ENCODE data around the gene DYNLT2. TPM values are rescaled to one million over a fixed set of nuclear protein-coding genes. Genes with fewer than 3 reads are reported as not detected.

Gene DYNLT2
- total RNA-seq, 1 experiment from 2014 or later, result 2.1 TPM

- no peaks in the 10 kb centered on the region for H3K4me1 ChIP-seq (ENCODE audit: control insufficient read depth, insufficient read depth, low read length)
- ATAC-seq (no peak), DNase-seq (ENCODE audit: low read depth, low spot score) (no peak)
- TF ChIP-seq CTCF (IDR thresholded peaks at IDR 0.05) (no peak), TCF7L2 (IDR thresholded peaks at IDR 0.05; ENCODE audit: low read depth, low read length) (no peak), POLR2AphosphoS5 (IDR thresholded peaks at IDR 0.05; ENCODE audit: low read depth, low read length) (no peak), REST (IDR thresholded peaks at IDR 0.05; ENCODE audit: insufficient read depth in 1 of 2, low read depth in 2 of 2, low read length in 1 of 2) (no peak), SIN3A (IDR thresholded peaks at IDR 0.05; ENCODE audit: borderline replicate concordance, insufficient read depth, low read depth, low read length) (no peak)
- H3K27me3 ChIP-seq (ENCODE audit: control insufficient read depth, insufficient read depth, low read length), result no peaks in the 10 kb centered on the region
- CTCF ChIA-PET, result no interaction called here
- intact Hi-C loops (cut with micrococcal nuclease; ENCODE audit: unreplicated experiment) (no loop called here), in situ Hi-C loops (cut with HindIII; ENCODE audit: low pct_unique_long_range_greater_than_20kb, low sequenced_read_pairs) (no loop called here)
- no peaks in the 10 kb centered on the region for H3K36me3 ChIP-seq (ENCODE audit: control insufficient read depth, insufficient read depth, low read length)
- POLR2A ChIA-PET, result no interaction called here
- H3K27ac ChIP-seq (ENCODE audit: low read length), result no peak overlapping the region
- H3K4me3 ChIP-seq (ENCODE audit: low read depth in 2 of 2, low read length in 2 of 2), result no peak overlapping the region
- no TSS peak for BruUV-seq (replicated peaks)
- no peaks in the 10 kb centered on the region for H3K9me3 ChIP-seq (ENCODE audit: control insufficient read depth, insufficient read depth, low read depth, low read length)
Measured at GRCh38 chr6:169738976-169739529, 12.3 kb downstream of the DYNLT2 start.

GRCh38 chr6:169738204-169738975, 13.0 kb downstream of the DYNLT2 start:
- ATAC-seq (no peak), DNase-seq (ENCODE audit: low read depth, low spot score) (no peak)
- H3K36me3 ChIP-seq (ENCODE audit: control insufficient read depth, insufficient read depth, low read length), result no peaks in the 10 kb centered on the region
- no peaks in the 10 kb centered on the region for H3K9me3 ChIP-seq (ENCODE audit: control insufficient read depth, insufficient read depth, low read depth, low read length)
- no TSS peak for BruUV-seq (replicated peaks)
- no peak overlapping the region for H3K4me3 ChIP-seq (ENCODE audit: low read depth in 2 of 2, low read length in 2 of 2)
- in situ Hi-C loops (cut with HindIII; ENCODE audit: low pct_unique_long_range_greater_than_20kb, low sequenced_read_pairs), result no loop called here
- H3K4me1 ChIP-seq (ENCODE audit: control insufficient read depth, insufficient read depth, low read length), result no peaks in the 10 kb centered on the region
- POLR2A ChIA-PET, result no interaction called here
- no peak for TF ChIP-seq REST (IDR thresholded peaks at IDR 0.05; ENCODE audit: insufficient read depth in 1 of 2, low read depth in 2 of 2, low read length in 1 of 2)
- no peak overlapping the region for H3K27ac ChIP-seq (ENCODE audit: low read length)
- CTCF ChIA-PET, result no interaction called here
- intact Hi-C loops (cut with micrococcal nuclease; ENCODE audit: unreplicated experiment), result no loop called here
- H3K27me3 ChIP-seq (ENCODE audit: control insufficient read depth, insufficient read depth, low read length), result no peaks in the 10 kb centered on the region

Measured in Panc1 (cell line).